GM21381 (cell line): ENCODE measurements around the gene NUDT13.
"Not testable (repeated sequence)": the region's sequence is repeated elsewhere in the genome, so short reads cannot be mapped to it uniquely, and the experiment has no call there.

ENCODE experiments used
- ATAC-seq: cut with Tn5 transposase; IDR thresholded peaks from one replicate; pipeline ENCODE4 v1.9.1; 2021; ENCODE audit warnings: mild to moderate bottlenecking, moderate library complexity; ENCODE audit not compliant: unreplicated experiment

The NUDT13 gene

DNA sequence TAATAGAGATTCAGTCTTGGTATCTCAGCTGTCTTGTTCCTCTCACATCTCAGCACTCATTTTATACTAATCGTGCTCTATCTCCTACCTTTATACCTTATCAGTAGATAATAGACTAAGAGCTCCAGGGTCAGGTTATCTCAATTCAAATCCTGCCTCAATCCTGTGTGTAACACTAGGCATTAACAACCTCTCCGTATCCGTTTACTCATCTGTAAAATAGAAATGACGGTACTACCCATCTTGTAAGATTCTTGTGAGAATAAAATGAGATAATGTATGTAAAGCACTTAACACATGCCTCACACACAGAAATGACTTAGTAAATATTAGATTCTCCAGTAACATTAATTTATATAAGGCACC, 13.0 kb upstream of the NUDT13 start:
- no peak for ATAC-seq

GRCh38 chr10:73099141-73099540, 11.1 kb upstream of the NUDT13 start:
- ATAC-seq: no peak

GRCh38 chr10:73106301-73106700, 4.0 kb upstream of the NUDT13 start:
- ATAC-seq: no peak

GRCh38 chr10:73109248-73109652, 1.0 kb upstream of the NUDT13 start:
- not testable (repeated sequence) for ATAC-seq

DNA sequence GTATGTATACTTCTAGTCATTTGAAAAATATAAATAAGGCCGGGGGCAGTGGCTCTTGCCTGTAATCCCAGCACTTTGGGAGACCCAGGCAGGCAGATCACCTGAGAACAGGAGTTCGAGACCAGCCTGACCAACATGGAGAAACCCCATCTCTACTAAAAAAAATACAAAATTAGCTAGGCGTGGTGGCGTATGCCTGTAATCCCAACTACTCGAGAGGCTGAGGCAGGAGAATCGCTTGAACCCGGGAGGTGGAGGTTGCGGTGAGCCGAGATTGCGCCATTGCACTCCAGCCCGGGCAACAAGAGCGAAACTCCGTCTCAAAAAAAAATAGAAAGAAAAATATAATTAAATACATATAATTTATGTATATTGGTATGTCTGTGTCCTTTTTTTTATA, 1.8 kb downstream of the NUDT13 start:
- ATAC-seq: not testable (repeated sequence)

DNA sequence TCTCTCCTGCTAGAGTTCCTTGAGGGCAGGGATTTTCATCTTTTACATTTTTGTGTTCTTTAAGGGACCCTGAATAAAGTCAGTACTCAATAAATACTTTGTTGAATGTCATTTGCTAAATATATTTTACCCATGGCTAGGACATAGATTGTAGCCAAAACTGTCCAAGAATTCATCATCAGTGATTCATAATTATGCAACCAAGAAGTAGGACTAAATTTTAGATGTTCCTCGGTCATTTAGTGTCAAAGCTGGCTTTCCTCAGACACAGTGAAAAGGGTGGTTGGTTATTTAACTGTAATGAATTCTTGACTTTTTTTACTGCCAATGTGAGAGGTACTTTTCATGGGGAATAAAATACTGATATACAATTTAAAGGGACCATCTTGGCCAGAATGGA, 3.3 kb downstream of the NUDT13 start:
- ATAC-seq: no peak

DNA sequence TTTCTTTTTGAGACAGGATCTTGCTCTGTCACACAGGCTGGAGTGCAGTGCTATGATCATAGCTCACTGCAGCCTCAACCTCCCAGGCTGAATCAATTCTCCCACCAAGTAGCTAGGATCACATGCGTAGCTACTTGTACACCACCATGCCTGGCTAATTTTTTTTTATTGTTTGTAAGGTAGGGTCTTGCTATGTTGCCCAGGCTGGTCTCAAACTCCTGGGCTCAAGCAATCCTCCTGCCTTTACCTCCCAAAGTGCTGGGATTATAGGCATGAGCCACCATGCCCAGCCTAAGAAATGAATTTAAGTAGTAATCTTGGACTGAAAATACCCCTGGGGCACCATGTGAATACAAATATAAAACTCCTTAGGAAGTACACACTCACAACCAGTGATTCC, 5.8 kb downstream of the NUDT13 start:
- ATAC-seq: no peak

DNA sequence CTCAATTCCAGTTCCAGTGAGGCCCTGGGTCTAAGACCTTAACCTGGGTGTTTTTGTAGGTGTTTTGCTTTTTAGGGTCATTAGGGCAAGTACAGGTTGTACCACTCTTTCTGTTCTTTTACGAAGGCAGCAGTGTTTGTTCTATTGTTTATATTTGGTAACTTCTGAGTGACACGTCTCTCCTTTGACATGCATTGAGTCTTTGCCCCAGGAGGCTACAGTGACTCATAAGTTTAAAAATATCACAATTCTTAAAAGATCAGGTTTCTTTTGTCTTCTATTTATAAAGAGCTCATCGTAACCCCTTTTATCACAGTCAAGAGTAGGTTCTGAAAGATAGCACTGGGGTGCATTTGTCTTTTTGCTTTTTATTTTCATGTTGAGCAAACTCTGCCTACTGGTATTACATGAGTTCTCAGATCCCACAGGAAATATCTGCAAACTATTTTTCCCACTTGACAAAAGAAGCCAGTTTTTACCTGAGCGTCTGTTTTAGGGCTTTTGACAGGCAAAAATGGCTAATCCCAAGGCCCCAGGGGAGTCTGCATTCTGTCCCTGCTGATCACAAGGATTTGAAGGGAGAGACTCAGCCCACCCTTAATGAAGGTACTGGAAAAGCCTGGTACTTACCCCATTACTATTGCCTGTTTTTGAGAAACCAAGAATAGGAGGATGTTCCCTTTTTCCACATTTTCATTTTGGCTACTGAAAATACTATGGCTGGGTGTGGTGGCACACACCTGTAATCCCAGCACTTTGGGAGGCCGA, 7.9 kb downstream of the NUDT13 start:
- peak; percentile 64 for ATAC-seq

DNA sequence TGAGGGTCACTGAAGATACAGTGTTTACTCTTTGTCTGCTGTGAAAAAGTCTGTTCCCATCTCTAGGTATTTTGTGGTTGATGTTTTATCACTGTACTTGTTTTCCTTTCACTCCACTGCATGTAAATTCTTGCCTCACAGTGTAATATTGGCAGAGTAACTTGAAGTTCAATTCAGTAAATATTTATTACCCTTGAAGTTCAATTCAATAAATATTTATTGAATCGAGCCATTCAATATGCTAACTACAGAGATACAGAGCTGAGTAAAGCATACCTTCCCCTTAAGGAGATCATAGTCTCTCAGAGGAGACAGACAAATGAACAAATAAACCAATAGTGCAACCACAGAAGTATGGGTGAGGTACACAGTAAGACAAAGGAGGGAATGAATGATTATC, 9.2 kb downstream of the NUDT13 start:
- no peak for ATAC-seq

DNA sequence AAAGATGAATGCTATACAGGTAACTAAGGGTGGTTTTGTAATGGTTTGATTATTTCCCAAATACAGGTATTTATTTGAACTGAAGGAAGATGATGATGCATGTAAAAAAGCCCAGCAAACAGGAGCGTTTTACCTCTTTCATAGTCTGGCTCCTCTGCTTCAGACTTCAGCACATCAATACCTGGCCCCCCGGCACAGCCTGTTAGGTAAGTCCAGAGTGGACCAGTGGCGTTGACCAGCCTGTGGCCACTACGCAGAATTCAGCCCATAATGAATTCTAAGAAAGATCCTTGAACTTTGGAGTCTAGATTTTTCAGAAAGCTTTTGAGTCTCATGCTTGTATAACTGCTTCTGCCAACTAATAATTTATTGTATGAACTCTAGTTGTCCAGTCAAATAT, 9.7 kb downstream of the NUDT13 start:
- ATAC-seq: no peak

DNA sequence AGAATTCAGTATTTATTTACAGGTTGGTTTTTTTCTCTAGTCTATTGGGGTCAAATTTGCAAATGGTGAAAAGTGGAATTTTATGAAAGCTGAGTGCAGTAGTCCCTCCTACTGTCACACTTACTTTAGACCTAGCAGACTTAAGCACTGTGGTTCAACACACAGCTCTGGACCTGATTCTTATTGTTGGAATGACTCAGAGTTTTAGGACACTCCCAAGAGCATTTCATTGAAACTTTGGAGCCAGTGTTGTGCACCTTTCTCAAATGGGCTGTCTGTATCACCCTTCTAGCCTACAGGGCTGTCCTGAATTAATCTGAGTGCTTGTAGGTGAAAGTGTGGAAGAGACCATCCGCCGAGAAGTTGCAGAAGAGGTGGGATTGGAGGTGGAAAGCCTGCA, 16.1 kb downstream of the NUDT13 start:
- ATAC-seq: no peak

- no peak for ATAC-seq
Observed at GRCh38 chr10:73131301-73131700, 21.0 kb downstream of the NUDT13 start.

DNA sequence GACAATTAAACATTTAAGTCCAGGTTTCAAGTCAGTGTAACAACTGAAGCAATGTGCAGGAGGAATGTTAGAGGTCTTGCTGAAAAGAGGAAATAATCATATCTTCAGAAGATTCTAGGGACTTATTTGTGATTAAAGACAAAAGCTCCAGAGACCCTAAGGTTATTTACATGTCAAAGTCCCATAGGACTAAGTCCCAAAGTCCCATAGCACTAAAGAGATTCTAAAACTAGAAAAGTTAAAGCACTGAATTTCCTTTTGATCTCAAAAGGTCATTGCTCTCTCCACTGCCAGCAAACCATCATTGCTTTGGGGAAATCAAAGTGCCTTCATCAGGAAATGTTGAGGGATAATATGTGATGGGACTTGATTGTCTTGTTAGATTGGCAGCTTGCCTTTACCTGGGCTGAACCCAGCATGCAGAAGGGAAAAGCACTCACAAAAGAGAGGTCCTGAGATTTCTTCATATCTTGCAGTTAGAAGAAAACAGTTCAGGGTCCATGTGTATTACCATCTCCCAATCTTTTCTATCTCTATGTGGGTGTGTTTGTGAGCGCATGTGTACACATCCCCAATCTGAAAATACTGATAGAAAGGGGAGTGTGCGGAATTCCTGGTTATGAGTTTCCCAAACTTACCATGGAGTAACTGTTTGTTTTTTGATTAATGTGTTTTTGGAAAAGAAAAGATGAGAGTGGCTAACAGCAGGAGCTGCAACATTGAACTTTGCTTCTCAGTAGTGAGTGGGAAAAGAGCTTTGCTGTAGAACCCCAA, 21.8 kb downstream of the NUDT13 start:
- no peak for ATAC-seq

- no peak for ATAC-seq
Observed at GRCh38 chr10:73134727-73135126, 24.5 kb downstream of the NUDT13 start.

DNA sequence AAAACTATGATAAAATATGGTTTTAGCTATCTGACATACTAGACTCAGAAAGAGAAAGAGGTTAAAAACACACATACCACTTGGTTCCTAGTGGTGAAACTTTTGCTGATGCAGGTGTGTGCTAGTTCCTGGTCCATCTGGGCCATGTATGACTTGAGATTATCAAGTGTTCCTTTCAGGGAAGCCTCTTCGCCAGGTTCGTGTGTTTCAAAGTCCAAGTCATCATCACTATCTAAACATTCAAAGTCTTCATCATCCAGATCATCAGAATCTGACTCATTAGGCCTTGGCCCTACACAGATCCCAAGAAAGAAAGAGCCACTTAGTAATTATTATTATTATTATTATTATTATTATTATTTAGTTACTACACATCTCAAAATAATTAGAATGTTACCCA, 26.4 kb downstream of the NUDT13 start:
- no peak for ATAC-seq

DNA sequence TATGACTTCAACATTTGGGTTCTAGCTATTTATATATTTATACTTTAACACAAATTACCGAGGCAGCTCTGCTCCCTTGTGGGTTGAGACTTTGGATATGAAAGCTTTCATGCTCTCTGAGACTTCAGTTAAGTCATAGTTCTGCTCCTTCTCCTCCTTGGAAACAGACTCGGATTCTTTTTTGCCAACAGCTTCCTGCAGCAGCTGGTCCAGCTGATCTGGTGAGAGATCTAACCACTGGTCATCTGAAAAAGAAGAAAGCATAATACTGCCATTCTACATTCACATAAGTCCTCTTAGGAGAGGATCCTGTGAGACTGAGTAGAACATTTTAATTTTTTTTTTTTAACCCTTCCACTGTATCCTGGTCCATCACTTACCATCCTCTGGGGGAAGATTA, 29.0 kb downstream of the NUDT13 start:
- ATAC-seq: no peak

- no peak for ATAC-seq
Observed at GRCh38 chr10:73141603-73142002, 31.3 kb downstream of the NUDT13 start.

DNA sequence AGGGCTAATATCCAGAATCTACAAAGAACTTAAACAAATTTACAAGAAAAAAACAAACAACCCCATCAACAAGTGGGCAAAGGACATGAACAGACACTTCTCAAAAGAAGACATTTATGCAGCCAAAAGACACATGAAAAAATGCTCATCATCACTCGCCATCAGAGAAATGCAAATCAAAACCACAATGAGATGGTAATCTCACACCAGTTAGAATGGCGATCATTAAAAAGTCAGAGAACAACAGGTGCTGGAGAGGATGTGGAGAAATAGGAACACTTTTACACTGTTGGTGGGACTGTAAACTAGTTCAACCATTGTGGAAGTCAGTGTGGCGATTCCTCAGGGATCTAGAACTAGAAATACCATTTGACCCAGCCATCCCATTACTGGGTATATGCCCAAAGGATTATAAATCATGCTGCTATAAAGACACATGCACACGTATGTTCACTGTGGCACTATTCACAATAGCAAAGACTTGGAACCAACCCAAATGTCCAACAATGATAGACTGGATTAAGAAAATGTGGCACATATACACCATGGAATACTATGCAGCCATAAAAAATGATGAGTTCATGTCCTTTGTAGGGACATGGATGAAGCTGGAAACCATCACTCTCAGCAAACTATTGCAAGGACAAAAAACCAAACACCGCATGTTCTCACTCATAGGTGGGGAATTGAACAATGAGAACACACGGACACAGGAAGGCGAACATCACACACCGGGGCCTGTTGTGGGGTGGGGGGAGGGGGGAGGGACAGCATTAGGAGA, 40.6 kb downstream of the NUDT13 start:
- ATAC-seq: not testable (repeated sequence)

DNA sequence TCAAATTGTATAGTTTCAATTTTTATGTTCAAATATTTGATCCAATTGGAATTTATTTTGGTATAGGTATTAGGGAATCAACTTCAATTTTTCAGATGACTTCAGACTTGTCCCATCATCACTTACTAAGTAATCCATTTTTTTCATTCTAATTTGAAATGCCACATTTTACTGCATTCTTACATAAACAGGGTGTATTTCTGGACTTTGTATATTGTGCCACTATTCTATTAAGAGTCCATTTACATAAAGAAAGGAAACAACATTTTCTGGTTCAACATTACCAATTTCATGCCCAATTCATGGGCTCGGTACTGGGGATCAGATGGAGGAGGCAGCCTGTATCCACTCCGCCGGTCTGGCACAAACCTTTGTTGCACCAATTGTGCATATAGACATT, 41.8 kb downstream of the NUDT13 start:
- ATAC-seq: no peak

DNA sequence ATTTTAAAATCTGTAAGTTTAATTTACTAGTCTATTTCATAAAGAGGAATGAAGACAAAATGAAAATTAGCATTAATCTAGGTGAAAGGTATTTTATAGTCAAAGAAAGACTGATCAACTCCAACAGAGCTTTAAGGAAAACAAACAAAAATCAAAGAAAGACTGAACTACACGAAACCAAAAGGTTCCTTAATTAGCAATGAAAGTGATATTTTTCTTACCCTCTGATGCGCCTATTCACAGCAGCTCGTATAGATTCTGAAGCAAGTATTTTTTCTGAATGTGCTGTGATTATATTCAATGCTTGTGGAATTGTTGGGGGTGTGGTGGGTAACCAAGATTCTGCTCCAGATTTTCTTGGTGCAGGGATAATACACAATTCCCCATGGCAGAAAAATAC, 45.8 kb downstream of the NUDT13 start:
- no peak for ATAC-seq

- no peak for ATAC-seq
Observed at GRCh38 chr10:73159038-73159648, 48.9 kb downstream of the NUDT13 start.
